Measurements from ENCODE around the gene TTN.
A peak's percentile ranks its signal among the peaks of the same experiment; 100 is the strongest.
"Not testable (repeated sequence)": the region's sequence is repeated elsewhere in the genome, so short reads cannot be mapped to it uniquely, and the experiment has no call there.

TTN gene

DNA sequence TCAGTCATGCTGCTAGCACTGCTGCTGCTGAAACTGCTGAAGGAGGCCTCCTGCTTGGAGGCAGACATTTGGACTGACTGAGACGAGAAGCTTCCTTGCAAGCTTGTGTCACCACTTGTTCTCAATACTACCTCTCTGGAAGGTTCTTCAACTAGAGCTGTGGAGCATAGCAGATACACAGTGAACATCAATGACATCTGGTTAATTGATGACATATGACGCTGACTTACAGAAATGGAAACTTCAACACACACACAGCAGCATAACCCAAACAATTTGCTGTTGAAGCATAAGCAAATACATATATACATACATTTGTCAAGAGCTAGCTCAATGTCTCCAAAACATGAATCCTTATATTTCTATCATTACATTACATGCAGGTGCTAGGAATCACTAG is 279.6 kb downstream of the TTN start:
- H3K4me3 ChIP-seq (ENCODE audit: low read depth, low read length), result no peak overlapping the region
- no peak for DNase-seq (ENCODE audit: low read depth)
- TF ChIP-seq, protein P1, sequence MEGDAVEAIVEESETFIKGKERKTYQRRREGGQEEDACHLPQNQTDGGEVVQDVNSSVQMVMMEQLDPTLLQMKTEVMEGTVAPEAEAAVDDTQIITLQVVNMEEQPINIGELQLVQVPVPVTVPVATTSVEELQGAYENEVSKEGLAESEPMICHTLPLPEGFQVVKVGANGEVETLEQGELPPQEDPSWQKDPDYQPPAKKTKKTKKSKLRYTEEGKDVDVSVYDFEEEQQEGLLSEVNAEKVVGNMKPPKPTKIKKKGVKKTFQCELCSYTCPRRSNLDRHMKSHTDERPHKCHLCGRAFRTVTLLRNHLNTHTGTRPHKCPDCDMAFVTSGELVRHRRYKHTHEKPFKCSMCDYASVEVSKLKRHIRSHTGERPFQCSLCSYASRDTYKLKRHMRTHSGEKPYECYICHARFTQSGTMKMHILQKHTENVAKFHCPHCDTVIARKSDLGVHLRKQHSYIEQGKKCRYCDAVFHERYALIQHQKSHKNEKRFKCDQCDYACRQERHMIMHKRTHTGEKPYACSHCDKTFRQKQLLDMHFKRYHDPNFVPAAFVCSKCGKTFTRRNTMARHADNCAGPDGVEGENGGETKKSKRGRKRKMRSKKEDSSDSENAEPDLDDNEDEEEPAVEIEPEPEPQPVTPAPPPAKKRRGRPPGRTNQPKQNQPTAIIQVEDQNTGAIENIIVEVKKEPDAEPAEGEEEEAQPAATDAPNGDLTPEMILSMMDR (conservative IDR thresholded peaks at IDR 0.05; ENCODE audit: low read depth, low read length), result no peak

- no peak for DNase-seq (ENCODE audit: low read depth)
- TF ChIP-seq, protein P1 (conservative IDR thresholded peaks at IDR 0.05; ENCODE audit: low read depth, low read length), result no peak
- H3K4me3 ChIP-seq (ENCODE audit: low read depth, low read length), result no peak overlapping the region
Measured at GRCh38 chr2:178526256-178526655, 281.0 kb downstream of the TTN start.

- not testable (repeated sequence) for DNase-seq (ENCODE audit: low read depth); H3K4me3 ChIP-seq (ENCODE audit: low read depth, low read length)
Measured at GRCh38 chr2:178525460-178525859, 281.8 kb downstream of the TTN start.

GRCh38 chr2:178525010-178525409 is 282.2 kb downstream of the TTN start:
- H3K4me3 ChIP-seq (ENCODE audit: low read depth, low read length); DNase-seq (ENCODE audit: low read depth): not testable (repeated sequence)

DNA sequence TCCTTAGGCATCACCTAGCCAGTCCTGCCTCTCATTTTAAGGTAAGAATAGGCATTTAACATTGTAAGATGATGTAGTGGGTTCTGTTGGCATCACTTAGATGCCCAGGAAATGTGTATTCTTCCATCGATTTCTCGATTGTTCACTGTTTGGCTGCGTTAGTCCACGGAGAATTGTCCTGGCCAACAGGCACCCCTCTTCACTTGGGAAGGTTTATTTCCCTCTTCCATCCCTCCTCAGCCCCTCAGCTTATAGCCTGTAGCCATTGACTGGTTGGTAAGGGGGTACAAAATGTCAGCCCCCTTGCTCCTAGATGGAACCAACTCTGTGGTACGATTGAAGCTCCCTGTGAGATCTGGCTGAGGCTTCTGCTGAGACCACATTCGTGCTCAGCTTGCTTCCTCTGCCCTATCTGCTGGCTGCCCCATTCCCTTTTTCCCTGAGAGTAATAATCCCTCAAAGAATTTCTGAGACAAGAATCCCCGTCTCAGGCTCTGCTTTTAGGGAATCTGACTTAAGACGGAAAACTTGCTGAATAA is 283.6 kb downstream of the TTN start:
- TF ChIP-seq, protein P1 (conservative IDR thresholded peaks at IDR 0.05; ENCODE audit: low read depth, low read length), result no peak
- no peak for DNase-seq (ENCODE audit: low read depth)

GRCh38 chr2:178522950-178523595 is 284.1 kb downstream of the TTN start:
- TF ChIP-seq, protein P1 (conservative IDR thresholded peaks at IDR 0.05; ENCODE audit: low read depth, low read length), result peak; percentile 83
- peak; percentile 83 for DNase-seq (ENCODE audit: low read depth)
- H3K4me3 ChIP-seq (ENCODE audit: low read depth, low read length), result peak overlapping the region; percentile 69

More for the DNA sequence above, 283.6 kb downstream of the TTN start:
- H3K4me3 ChIP-seq (ENCODE audit: low read depth, low read length), result peak overlapping the region; percentile 69

DNA sequence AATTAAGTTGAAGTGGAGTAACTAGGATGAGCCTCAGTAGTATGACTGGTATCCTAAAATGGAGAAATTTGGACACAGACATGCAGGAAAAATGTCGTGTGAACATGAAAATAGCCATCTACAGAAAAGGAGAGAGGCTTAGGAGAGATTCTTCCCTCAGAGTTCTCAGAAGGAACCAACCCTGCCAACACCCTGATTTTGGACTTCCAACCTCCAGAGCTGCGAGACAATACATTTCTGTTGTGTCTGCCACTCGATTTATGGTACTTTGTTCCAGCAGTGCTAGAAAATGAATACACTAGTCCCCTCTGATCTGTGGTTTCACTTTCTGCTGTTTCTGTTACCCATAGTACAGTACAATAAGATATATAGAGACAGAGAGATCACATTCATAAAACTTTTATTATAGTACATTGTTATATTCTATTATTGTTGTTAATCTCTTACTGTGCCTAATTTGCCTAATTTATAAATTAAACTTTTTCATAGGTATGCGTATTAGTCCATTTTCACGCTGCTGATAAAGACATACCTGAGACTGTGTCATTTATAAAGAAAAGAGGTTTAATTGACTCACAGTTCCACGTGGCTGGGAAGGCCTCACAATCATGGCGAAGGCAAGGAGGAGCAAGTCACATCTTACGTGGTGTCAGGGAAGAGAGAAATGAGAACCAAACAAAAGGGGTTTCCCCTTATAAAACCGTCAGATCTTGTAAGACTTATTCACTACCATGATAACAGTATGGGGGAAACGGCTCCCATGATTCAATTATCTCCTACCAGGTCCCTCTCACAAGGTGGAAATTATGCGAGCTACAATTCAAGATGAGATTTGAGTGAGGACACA is 285.7 kb downstream of the TTN start:
- TF ChIP-seq, protein P1 (conservative IDR thresholded peaks at IDR 0.05; ENCODE audit: low read depth, low read length), result no peak
- DNase-seq (ENCODE audit: low read depth), result no peak
- H3K4me3 ChIP-seq (ENCODE audit: low read depth, low read length), result no peak overlapping the region
